Measurements from ENCODE around the gene C3orf20. TPM values are rescaled to one million over a fixed set of nuclear protein-coding genes. Genes with fewer than 3 reads are reported as not detected.

The C3orf20 gene
- total and polyA plus RNA-seq, 2 donors (not counting 1 experiment from before 2014, with no cell fraction given) = 0.12 to 0.34 TPM

DNA sequence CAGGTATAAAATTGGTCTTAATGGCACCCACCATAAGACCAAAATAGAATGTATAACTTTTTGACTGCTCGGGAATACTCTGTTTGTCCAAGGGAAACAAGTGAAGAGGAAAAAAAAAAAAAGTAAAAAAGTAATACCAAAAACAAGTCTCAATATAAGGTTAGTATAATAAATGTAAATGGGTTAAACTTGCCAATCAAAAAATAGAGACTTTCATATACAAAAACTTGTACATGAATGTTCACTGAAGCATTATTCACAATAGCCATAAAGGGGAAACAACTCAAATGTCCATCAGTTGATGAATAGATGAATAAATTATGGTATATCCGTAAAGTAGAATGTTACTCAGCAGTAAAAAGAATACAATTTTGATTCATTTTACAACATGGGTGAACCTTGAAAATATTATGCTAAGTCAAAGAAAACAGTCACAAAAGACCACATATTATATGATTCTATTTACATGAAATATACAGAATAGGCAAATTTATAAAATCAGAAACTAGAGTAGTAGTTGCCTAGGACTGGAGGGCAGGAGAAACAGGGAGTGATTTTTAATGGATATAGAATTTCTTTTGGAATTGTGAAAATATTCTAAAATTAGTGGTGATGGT lies 104.2 kb downstream of the C3orf20 start:
- TF ChIP-seq EZH2 (IDR thresholded peaks at IDR 0.05; ENCODE audit: borderline replicate concordance, insufficient read depth, low read depth, low read length, poor library complexity, severe bottlenecking) = no peak
- TF ChIP-seq, protein P1, sequence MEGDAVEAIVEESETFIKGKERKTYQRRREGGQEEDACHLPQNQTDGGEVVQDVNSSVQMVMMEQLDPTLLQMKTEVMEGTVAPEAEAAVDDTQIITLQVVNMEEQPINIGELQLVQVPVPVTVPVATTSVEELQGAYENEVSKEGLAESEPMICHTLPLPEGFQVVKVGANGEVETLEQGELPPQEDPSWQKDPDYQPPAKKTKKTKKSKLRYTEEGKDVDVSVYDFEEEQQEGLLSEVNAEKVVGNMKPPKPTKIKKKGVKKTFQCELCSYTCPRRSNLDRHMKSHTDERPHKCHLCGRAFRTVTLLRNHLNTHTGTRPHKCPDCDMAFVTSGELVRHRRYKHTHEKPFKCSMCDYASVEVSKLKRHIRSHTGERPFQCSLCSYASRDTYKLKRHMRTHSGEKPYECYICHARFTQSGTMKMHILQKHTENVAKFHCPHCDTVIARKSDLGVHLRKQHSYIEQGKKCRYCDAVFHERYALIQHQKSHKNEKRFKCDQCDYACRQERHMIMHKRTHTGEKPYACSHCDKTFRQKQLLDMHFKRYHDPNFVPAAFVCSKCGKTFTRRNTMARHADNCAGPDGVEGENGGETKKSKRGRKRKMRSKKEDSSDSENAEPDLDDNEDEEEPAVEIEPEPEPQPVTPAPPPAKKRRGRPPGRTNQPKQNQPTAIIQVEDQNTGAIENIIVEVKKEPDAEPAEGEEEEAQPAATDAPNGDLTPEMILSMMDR (IDR thresholded peaks at IDR 0.05) = no peak
- Histone ChIP-seq H2AFZ (ENCODE audit: insufficient read depth, low read depth, low read length, poor library complexity, severe bottlenecking) (no peak overlapping the region), H3K4me3 (ENCODE audit: control extremely low read depth in 1 of 5, extremely low read depth in 1 of 5, insufficient read depth in 1 of 5, low read depth in 2 of 5, low read length in 4 of 5) (no peak overlapping the region), H3K79me2 (ENCODE audit: control insufficient read depth, insufficient read depth, low read length) (no peaks in the 10 kb centered on the region), H3K9ac (ENCODE audit: low read length) (no peak overlapping the region), H3K4me2 (replicated peaks; ENCODE audit: low read depth, low read length, poor library complexity, severe bottlenecking) (no peak overlapping the region), H3K27me3 (replicated peaks in 1 of 4; ENCODE audit: control extremely low read depth in 1 of 4, control insufficient read depth in 3 of 4, insufficient read depth in 4 of 4, low read length in 3 of 4) (no peaks in the 10 kb centered on the region), H3K36me3 (replicated peaks in 1 of 2; ENCODE audit: control extremely low read depth in 1 of 2, control insufficient read depth in 1 of 2, extremely low read depth in 1 of 2, insufficient read depth in 2 of 2, low read length in 1 of 2) (no peaks in the 10 kb centered on the region), H3K4me1 (ENCODE audit: control insufficient read depth in 2 of 2, insufficient read depth in 2 of 2, low read length in 2 of 2) (no peaks in the 10 kb centered on the region), H3K9me3 (ENCODE audit: control extremely low read depth in 1 of 3, control insufficient read depth in 2 of 3, insufficient read depth in 1 of 3, low read length in 2 of 3) (peaks cover 0 to 7% (median 3%) of the 10 kb centered on the region in 3 donors), H4K20me1 (ENCODE audit: control insufficient read depth, insufficient read depth, low read length, poor library complexity, severe bottlenecking) (no peaks in the 10 kb centered on the region), H3K27ac (ENCODE audit: low read length in 2 of 2) (no peak overlapping the region)
- ATAC-seq (ENCODE audit: low read depth) (no peak), DNase-seq (no peak)
- Mint-ChIP-seq H3K9me3 (ENCODE audit: insufficient read depth) (peaks cover 6% of the 10 kb centered on the region), H3K27ac (no peak overlapping the region), H3K27me3 (peaks cover 9% of the 10 kb centered on the region), H3K4me3 (no peak overlapping the region), H3K4me1 (no peaks in the 10 kb centered on the region)
- intact Hi-C loops (cut with micrococcal nuclease) = no loop called here
- ChIA-PET CTCF (no interaction called here), POLR2A (no interaction called here)
- WGBS (ENCODE audit: insufficient coverage) = no CpG with 5 or more reads among the region's 2 CpGs

DNA sequence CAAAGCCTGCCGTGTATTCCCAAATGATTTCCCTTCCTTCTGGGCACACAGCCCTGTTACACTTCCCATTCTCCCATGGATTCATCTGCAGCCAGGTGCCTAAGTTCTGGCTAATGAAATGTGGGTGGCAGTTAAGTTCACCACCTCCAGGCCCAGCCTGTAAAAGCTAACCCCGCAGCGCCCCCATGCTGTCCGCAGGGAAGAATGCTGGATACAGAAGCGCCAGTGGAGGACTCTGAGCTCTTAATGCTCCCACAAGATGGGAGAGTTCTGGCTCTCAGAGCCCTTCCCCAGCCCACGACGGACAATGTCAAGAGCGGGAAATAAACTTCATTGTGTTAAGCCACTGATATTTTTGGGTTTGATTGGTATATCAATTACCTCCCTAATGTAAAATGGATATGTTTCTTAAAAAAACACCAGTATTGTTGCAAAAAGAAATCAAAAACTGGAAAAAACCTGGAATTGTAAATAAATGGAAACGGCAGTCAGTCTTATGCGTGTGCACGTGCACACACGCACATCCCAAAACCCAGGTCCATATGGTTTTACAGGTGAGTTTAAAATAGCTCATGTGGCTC lies 106.1 kb downstream of the C3orf20 start:
- WGBS (ENCODE audit: insufficient coverage) = 43% methylated on average over 8 of the region's 12 CpGs
- POLR2A ChIA-PET = no interaction called here
- H3K27me3 Mint-ChIP-seq = peaks cover 13% of the 10 kb centered on the region
- H3K4me3 ChIP-seq (ENCODE audit: control extremely low read depth in 1 of 5, extremely low read depth in 1 of 5, insufficient read depth in 1 of 5, low read depth in 2 of 5, low read length in 4 of 5) = no peak overlapping the region
- no peaks in the 10 kb centered on the region for H3K79me2 ChIP-seq (ENCODE audit: control insufficient read depth, insufficient read depth, low read length)
- no peaks in the 10 kb centered on the region for H3K4me1 ChIP-seq (ENCODE audit: control insufficient read depth in 2 of 2, insufficient read depth in 2 of 2, low read length in 2 of 2)
- CTCF ChIA-PET = interaction anchor here (0.8 to 1.4 kb wide), 3 partner anchors 9 to 19 kb away, joined by 3 to 4 read pairs (median 3); no protein-coding TSS in a partner anchor
- H3K4me1 Mint-ChIP-seq = no peaks in the 10 kb centered on the region
- H3K27ac ChIP-seq (ENCODE audit: low read length in 2 of 2) = no peak overlapping the region
- peak; percentile 17 for DNase-seq
- peaks cover 6% of the 10 kb centered on the region for H3K9me3 Mint-ChIP-seq (ENCODE audit: insufficient read depth)
- H3K27me3 ChIP-seq (replicated peaks in 1 of 4; ENCODE audit: control extremely low read depth in 1 of 4, control insufficient read depth in 3 of 4, insufficient read depth in 4 of 4, low read length in 3 of 4) = no peaks in the 10 kb centered on the region
- no peak overlapping the region for H3K4me2 ChIP-seq (replicated peaks; ENCODE audit: low read depth, low read length, poor library complexity, severe bottlenecking)
- intact Hi-C loops (cut with micrococcal nuclease) = no loop called here
- no peaks in the 10 kb centered on the region for H4K20me1 ChIP-seq (ENCODE audit: control insufficient read depth, insufficient read depth, low read length, poor library complexity, severe bottlenecking)
- H2AFZ ChIP-seq (ENCODE audit: insufficient read depth, low read depth, low read length, poor library complexity, severe bottlenecking) = no peak overlapping the region
- no peak overlapping the region for H3K9ac ChIP-seq (ENCODE audit: low read length)
- no peak for TF ChIP-seq EZH2 (IDR thresholded peaks at IDR 0.05; ENCODE audit: borderline replicate concordance, insufficient read depth, low read depth, low read length, poor library complexity, severe bottlenecking)
- TF ChIP-seq, protein P1 (IDR thresholded peaks at IDR 0.05) = peak; percentile 17
- H3K4me3 Mint-ChIP-seq = no peak overlapping the region
- no peaks in the 10 kb centered on the region for H3K36me3 ChIP-seq (replicated peaks in 1 of 2; ENCODE audit: control extremely low read depth in 1 of 2, control insufficient read depth in 1 of 2, extremely low read depth in 1 of 2, insufficient read depth in 2 of 2, low read length in 1 of 2)
- no peak for ATAC-seq (ENCODE audit: low read depth)
- H3K9me3 ChIP-seq (ENCODE audit: control extremely low read depth in 1 of 3, control insufficient read depth in 2 of 3, insufficient read depth in 1 of 3, low read length in 2 of 3) = peaks cover 0 to 7% (median 3%) of the 10 kb centered on the region in 3 donors
- H3K27ac Mint-ChIP-seq = no peak overlapping the region
